ENCODE results near the gene VCL. TPM values are rescaled to one million over a fixed set of nuclear protein-coding genes. Genes with fewer than 3 reads are reported as not detected.

The VCL gene
- polyA plus RNA-seq, 1 donor from 2014 or later = 11.2 TPM

- no peak for TF ChIP-seq CTCF (IDR thresholded peaks at IDR 0.05; ENCODE audit: poor library complexity, severe bottlenecking)
- TF ChIP-seq TAF1 (IDR thresholded peaks at IDR 0.05; ENCODE audit: low read depth) = no peak
Measured at GRCh38 chr10:74133923-74134820, 136.3 kb downstream of the VCL start (continued).

GRCh38 chr10:74135452-74135851, 137.5 kb downstream of the VCL start:
- Histone ChIP-seq H3K4me3 (ENCODE audit: low read length) (no peak overlapping the region), H2AFZ (ENCODE audit: low read depth, low read length) (no peak overlapping the region), H3K79me2 (replicated peaks; ENCODE audit: insufficient read depth, low read length) (peaks cover under 1% of the 10 kb centered on the region), H3K9me3 (ENCODE audit: low read length) (no peaks in the 10 kb centered on the region), H3K4me2 (ENCODE audit: low read length) (no peak overlapping the region), H3K36me3 (ENCODE audit: insufficient read depth, low read length) (peaks cover 9% of the 10 kb centered on the region), H3K9me2 (ENCODE audit: insufficient read depth, low read length) (no peaks in the 10 kb centered on the region), H3K27me3 (ENCODE audit: insufficient read depth, low read depth, low read length) (no peaks in the 10 kb centered on the region), H3F3A (ENCODE audit: insufficient read depth, low read length, poor library complexity, severe bottlenecking) (no peaks in the 10 kb centered on the region), H3K9ac (ENCODE audit: low read length) (no peak overlapping the region), H4K20me1 (ENCODE audit: insufficient read depth) (no peaks in the 10 kb centered on the region), H3K27ac (ENCODE audit: low read length) (no peak overlapping the region)
- TF ChIP-seq RAD21 (conservative IDR thresholded peaks at IDR 0.05) (no peak), EZH2 (IDR thresholded peaks at IDR 0.05; ENCODE audit: borderline replicate concordance, insufficient read depth, low read length, poor library complexity, severe bottlenecking) (no peak), POLR2AphosphoS5 (IDR thresholded peaks at IDR 0.05) (no peak), CTCF (IDR thresholded peaks at IDR 0.05; ENCODE audit: poor library complexity, severe bottlenecking) (no peak), REST (IDR thresholded peaks at IDR 0.05; ENCODE audit: borderline replicate concordance) (no peak), SMC3 (conservative IDR thresholded peaks at IDR 0.05; ENCODE audit: poor library complexity) (no peak), TAF1 (IDR thresholded peaks at IDR 0.05; ENCODE audit: low read depth) (no peak), EP300 (conservative IDR thresholded peaks at IDR 0.05; ENCODE audit: poor library complexity, severe bottlenecking) (no peak), MXI1 (conservative IDR thresholded peaks at IDR 0.05; ENCODE audit: poor library complexity, severe bottlenecking) (no peak)
